ENCODE data around the gene ZSWIM4.

The ZSWIM4 gene

GRCh38 chr19:13876834-13877233 is 81.6 kb downstream of the ZSWIM4 start, which contains the start of gene NANOS3:
Gene NANOS3 (plus strand): TSS chr19:13877134. CDS start chr19:13877249, 115 bp downstream.
- DNase-seq = no peak

- no peak for DNase-seq
These were observed 82.1 kb downstream of the ZSWIM4 start for GRCh38 chr19:13877303-13877702.

- DNase-seq = peak; percentile 99
These were observed 85.1 kb downstream of the ZSWIM4 start for GRCh38 chr19:13880059-13881043.

GRCh38 chr19:13881251-13881691 is 86.0 kb downstream of the ZSWIM4 start:
- peak; percentile 30 for DNase-seq

Measured in CD4-positive, alpha-beta T cell treated with Interleukin-17A for 4 hours (primary cell).